HG02943 (cell line): ENCODE data around the gene LINGO4.

Experiments used
- ATAC-seq: cut with Tn5 transposase; IDR thresholded peaks from one replicate; pipeline ENCODE4 v1.9.1; 2021; ENCODE audit warnings: mild to moderate bottlenecking, low read depth, moderate library complexity; ENCODE audit not compliant: unreplicated experiment

Gene LINGO4

GRCh38 chr1:151805066-151805820 is at the start of gene LINGO4:
Gene LINGO4 (minus strand): TSS chr1:151805419. CDS start chr1:151802704, 2,715 bp downstream.
- no peak for ATAC-seq

GRCh38 chr1:151854658-151855057 is 49.4 kb upstream of the LINGO4 start:
- ATAC-seq, result no peak

GRCh38 chr1:151853411-151853943 is 48.3 kb upstream of the LINGO4 start, which contains the start of gene THEM5:
Gene THEM5 (minus strand): TSS chr1:151853712. CDS start chr1:151853565, 147 bp downstream.
- ATAC-seq, result no peak

- no peak for ATAC-seq
Measured at GRCh38 chr1:151852733-151853132, 47.5 kb upstream of the LINGO4 start.

- no peak for ATAC-seq
Measured at GRCh38 chr1:151851886-151852285, 46.7 kb upstream of the LINGO4 start.

GRCh38 chr1:151849871-151850270 is 44.7 kb upstream of the LINGO4 start:
- no peak for ATAC-seq

GRCh38 chr1:151849126-151849525 is 43.9 kb upstream of the LINGO4 start:
- no peak for ATAC-seq

GRCh38 chr1:151847867-151848596 is 42.8 kb upstream of the LINGO4 start:
- no peak for ATAC-seq

GRCh38 chr1:151846686-151847237 is 41.5 kb upstream of the LINGO4 start:
- no peak for ATAC-seq

GRCh38 chr1:151846062-151846568 is 40.9 kb upstream of the LINGO4 start:
- ATAC-seq, result no peak

GRCh38 chr1:151843398-151843797 is 38.2 kb upstream of the LINGO4 start:
- ATAC-seq, result no peak

GRCh38 chr1:151841141-151841540 is 35.9 kb upstream of the LINGO4 start:
- no peak for ATAC-seq

- ATAC-seq, result no peak
Measured at GRCh38 chr1:151840421-151840820, 35.2 kb upstream of the LINGO4 start.

GRCh38 chr1:151839457-151840403 is 34.5 kb upstream of the LINGO4 start, which contains the start of gene C2CD4D:
Gene C2CD4D (minus strand): TSS chr1:151839820. CDS start chr1:151838989, 831 bp downstream.
- ATAC-seq, result no peak

- no peak for ATAC-seq
Measured at GRCh38 chr1:151839082-151839412, 33.8 kb upstream of the LINGO4 start.

GRCh38 chr1:151838222-151839081 is 33.2 kb upstream of the LINGO4 start:
- no peak for ATAC-seq

- ATAC-seq, result no peak
Measured at GRCh38 chr1:151837884-151838221, 32.6 kb upstream of the LINGO4 start.

GRCh38 chr1:151837197-151837596 is 32.0 kb upstream of the LINGO4 start:
- no peak for ATAC-seq

GRCh38 chr1:151835596-151835995 is 30.4 kb upstream of the LINGO4 start:
- no peak for ATAC-seq
